ENCODE measurements around the gene LENG9. TPM values are rescaled to one million over a fixed set of nuclear protein-coding genes. Genes with fewer than 3 reads are reported as not detected.

Gene LENG9
- total RNA-seq, 1 donor, result 3.3 TPM

GRCh38 chr19:54489341-54489740 is 25.8 kb upstream of the LENG9 start:
- Histone ChIP-seq H3K27me3 (ENCODE audit: insufficient read depth, low read length) (peaks cover 50% of the 10 kb centered on the region), H3K4me1 (ENCODE audit: insufficient read depth, low read length) (no peaks in the 10 kb centered on the region), H3K4me3 (ENCODE audit: low read length) (no peak overlapping the region), H3K9me3 (ENCODE audit: low read depth, low read length) (no peaks in the 10 kb centered on the region)

GRCh38 chr19:54485851-54486250 is 22.3 kb upstream of the LENG9 start:
- Histone ChIP-seq H3K4me3 (ENCODE audit: low read length) (no peak overlapping the region), H3K4me1 (ENCODE audit: insufficient read depth, low read length) (peaks cover 17% of the 10 kb centered on the region), H3K27me3 (ENCODE audit: insufficient read depth, low read length) (peaks cover 51% of the 10 kb centered on the region), H3K9me3 (ENCODE audit: low read depth, low read length) (no peaks in the 10 kb centered on the region)

- no peak overlapping the region for H3K4me3 ChIP-seq (ENCODE audit: low read length)
- H3K9me3 ChIP-seq (ENCODE audit: low read depth, low read length), result no peaks in the 10 kb centered on the region
- peaks cover 30% of the 10 kb centered on the region for H3K4me1 ChIP-seq (ENCODE audit: insufficient read depth, low read length)
- peaks cover 40% of the 10 kb centered on the region for H3K27me3 ChIP-seq (ENCODE audit: insufficient read depth, low read length)
These were observed 20.9 kb upstream of the LENG9 start for GRCh38 chr19:54484451-54484850.

DNA sequence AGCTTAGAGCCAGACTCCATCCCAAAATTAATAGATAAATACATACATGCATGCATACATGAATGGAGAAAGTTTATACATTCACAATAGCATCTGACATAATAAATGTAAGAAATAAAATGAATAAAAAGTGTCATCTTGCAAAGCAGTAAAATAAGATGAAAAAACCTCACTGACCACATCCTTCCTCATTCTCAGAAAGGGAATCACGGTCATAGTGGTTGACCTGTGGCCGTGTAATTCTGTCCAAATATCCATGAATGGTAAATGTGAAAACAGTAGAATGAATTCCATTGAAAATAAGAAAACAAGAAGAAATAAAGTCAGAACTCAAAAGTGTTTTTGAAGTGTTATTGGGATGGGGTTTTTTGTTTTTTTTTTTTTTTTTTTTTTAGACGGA is 19.3 kb upstream of the LENG9 start:
- Histone ChIP-seq H3K4me1 (ENCODE audit: insufficient read depth, low read length) (peaks cover 30% of the 10 kb centered on the region), H3K27me3 (ENCODE audit: insufficient read depth, low read length) (peaks cover 44% of the 10 kb centered on the region), H3K9me3 (ENCODE audit: low read depth, low read length) (no peaks in the 10 kb centered on the region), H3K4me3 (ENCODE audit: low read length) (no peak overlapping the region)

GRCh38 chr19:54481326-54481930 is 17.9 kb upstream of the LENG9 start:
- peaks cover 56% of the 10 kb centered on the region for H3K27me3 ChIP-seq (ENCODE audit: insufficient read depth, low read length)
- H3K4me3 ChIP-seq (ENCODE audit: low read length), result no peak overlapping the region
- peaks cover 30% of the 10 kb centered on the region for H3K4me1 ChIP-seq (ENCODE audit: insufficient read depth, low read length)
- no peaks in the 10 kb centered on the region for H3K9me3 ChIP-seq (ENCODE audit: low read depth, low read length)

- Histone ChIP-seq H3K4me3 (ENCODE audit: low read length) (no peak overlapping the region), H3K4me1 (ENCODE audit: insufficient read depth, low read length) (peaks cover 30% of the 10 kb centered on the region), H3K27me3 (ENCODE audit: insufficient read depth, low read length) (peaks cover 46% of the 10 kb centered on the region), H3K9me3 (ENCODE audit: low read depth, low read length) (no peaks in the 10 kb centered on the region)
These were observed 16.5 kb upstream of the LENG9 start for GRCh38 chr19:54480051-54480450.

GRCh38 chr19:54478677-54479266 is 15.2 kb upstream of the LENG9 start:
- no peaks in the 10 kb centered on the region for H3K9me3 ChIP-seq (ENCODE audit: low read depth, low read length)
- H3K27me3 ChIP-seq (ENCODE audit: insufficient read depth, low read length), result peaks cover 45% of the 10 kb centered on the region
- peaks cover 30% of the 10 kb centered on the region for H3K4me1 ChIP-seq (ENCODE audit: insufficient read depth, low read length)
- no peak overlapping the region for H3K4me3 ChIP-seq (ENCODE audit: low read length)

DNA sequence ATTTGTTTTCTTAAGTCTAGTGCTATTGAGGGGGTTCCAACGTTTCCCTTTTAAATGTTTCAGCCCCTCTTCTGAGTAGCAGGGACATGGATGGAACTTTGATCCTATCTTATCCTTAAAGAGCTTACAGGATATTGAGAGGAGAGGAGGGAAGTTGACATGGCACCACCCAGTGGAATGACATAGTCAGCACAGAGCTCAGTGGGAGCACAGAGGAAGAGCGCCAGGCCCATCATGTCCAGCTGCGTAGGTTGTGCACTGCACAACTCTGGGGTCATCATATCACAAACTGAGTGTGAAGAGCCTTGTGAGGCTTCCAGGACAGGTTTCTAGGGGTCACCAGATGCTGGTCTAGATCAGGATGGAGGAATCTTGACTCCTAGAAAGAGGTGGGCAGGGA is 14.1 kb upstream of the LENG9 start:
- Histone ChIP-seq H3K9me3 (ENCODE audit: low read depth, low read length) (no peaks in the 10 kb centered on the region), H3K27me3 (ENCODE audit: insufficient read depth, low read length) (peaks cover 49% of the 10 kb centered on the region), H3K4me1 (ENCODE audit: insufficient read depth, low read length) (peaks cover 26% of the 10 kb centered on the region), H3K4me3 (ENCODE audit: low read length) (no peak overlapping the region)

GRCh38 chr19:54475706-54476105 is 12.1 kb upstream of the LENG9 start:
- no peak overlapping the region for H3K4me3 ChIP-seq (ENCODE audit: low read length)
- peaks cover 54% of the 10 kb centered on the region for H3K27me3 ChIP-seq (ENCODE audit: insufficient read depth, low read length)

GRCh38 chr19:54473892-54474372 is 10.4 kb upstream of the LENG9 start:
- peaks cover 11% of the 10 kb centered on the region for H3K4me1 ChIP-seq (ENCODE audit: insufficient read depth, low read length)
- H3K9me3 ChIP-seq (ENCODE audit: low read depth, low read length), result no peaks in the 10 kb centered on the region
- peaks cover 63% of the 10 kb centered on the region for H3K27me3 ChIP-seq (ENCODE audit: insufficient read depth, low read length)
- H3K4me3 ChIP-seq (ENCODE audit: low read length), result no peak overlapping the region

More at GRCh38 chr19:54475706-54476105, 12.1 kb upstream of the LENG9 start:
- Histone ChIP-seq H3K9me3 (ENCODE audit: low read depth, low read length) (no peaks in the 10 kb centered on the region), H3K4me1 (ENCODE audit: insufficient read depth, low read length) (peaks cover 22% of the 10 kb centered on the region)

DNA sequence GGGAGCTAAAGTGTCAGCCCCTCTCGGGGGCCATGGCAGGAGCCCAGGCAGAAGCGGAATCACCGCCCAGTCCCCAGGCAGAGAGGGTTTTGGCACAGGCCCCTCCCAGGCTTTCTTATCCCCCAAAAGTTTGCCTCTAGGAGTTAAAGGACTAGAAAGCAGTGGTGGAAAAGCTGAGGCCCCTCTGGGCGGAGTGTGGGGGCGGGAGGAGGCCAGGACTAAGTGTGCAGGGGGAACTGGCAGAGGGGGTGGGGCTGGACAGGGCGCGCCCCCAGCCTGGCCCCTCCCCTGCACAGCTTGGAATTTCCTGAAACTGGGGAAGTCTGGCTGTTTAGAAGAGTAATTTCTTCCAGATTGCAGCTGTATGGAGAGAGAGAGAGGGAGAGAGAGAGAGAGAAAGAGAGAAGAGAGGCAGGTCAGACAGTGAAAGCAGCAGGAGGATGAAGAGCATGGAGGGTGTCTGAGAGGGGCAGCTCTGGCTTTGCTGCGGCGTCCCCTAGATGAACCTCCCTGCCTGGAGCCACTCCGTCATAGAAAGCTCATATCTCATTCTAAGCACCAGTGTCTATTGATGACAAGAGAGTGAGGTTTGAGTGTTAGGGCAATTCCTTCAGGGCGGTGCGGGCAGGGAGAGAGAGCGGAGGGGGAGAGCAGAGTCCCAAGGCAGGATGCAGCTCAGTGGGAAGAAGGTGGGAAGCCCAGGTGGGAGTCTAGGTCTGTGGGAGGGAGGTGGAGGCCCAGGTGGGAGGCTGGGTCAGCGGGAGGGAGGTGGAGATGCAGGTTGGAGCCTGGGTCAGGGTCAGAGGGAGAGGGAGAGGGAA is 9.7 kb upstream of the LENG9 start, which contains the start of gene CDC42EP5:
Gene CDC42EP5 (minus strand): TSS at position 226 of the 821 bp plus-strand sequence. CDS start 7,749 bp downstream, outside the sequence.
- Histone ChIP-seq H3K4me1 (ENCODE audit: insufficient read depth, low read length) (peaks cover 11% of the 10 kb centered on the region), H3K4me3 (ENCODE audit: low read length) (no peak within 1 kb of the TSS), H3K9me3 (ENCODE audit: low read depth, low read length) (no peaks in the 10 kb centered on the region), H3K27me3 (ENCODE audit: insufficient read depth, low read length) (peaks cover 59% of the 10 kb centered on the region)

DNA sequence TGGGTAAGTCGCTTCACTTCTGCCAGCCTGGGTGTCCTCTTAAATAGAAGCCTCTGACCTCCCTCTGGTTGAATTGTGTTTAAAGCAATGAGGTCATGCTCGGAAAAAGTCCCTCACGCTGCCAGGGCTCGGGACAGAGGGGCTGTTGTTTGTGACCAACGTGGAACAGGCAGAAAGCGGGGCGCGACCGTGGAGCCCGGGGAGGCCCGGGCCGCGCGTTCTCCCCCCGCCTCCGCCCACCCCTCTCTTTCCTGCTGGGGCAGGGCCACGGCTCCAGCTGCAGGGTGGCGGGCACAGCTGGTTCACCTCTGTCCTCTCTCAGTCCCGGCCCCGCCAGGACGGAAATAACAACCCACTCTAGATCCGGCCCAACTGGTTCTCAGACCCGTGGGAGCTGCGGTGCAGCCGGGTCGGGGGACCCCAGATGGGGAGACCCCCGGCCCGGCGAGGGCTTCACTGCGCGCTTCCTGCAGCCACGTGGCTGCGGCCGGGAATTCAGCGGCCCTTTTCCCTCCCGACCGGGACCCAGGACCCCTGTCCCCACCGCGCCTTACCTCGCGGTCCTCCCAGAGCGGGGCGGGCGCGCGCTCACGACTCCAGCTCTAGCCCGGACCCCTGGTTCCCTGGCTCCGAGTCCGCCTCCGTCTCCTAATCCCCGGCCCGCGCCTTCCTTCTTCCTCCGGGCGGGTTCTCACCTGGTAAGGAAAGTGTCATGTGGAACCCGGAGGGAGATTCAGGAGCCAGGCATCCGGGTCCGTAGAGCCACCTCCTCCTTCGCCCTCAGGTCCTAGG is 7.6 kb upstream of the LENG9 start:
- no peaks in the 10 kb centered on the region for H3K9me3 ChIP-seq (ENCODE audit: low read depth, low read length)
- H3K4me3 ChIP-seq (ENCODE audit: low read length), result no peak overlapping the region
- peaks cover 11% of the 10 kb centered on the region for H3K4me1 ChIP-seq (ENCODE audit: insufficient read depth, low read length)
- H3K27me3 ChIP-seq (ENCODE audit: insufficient read depth, low read length), result peaks cover 48% of the 10 kb centered on the region

DNA sequence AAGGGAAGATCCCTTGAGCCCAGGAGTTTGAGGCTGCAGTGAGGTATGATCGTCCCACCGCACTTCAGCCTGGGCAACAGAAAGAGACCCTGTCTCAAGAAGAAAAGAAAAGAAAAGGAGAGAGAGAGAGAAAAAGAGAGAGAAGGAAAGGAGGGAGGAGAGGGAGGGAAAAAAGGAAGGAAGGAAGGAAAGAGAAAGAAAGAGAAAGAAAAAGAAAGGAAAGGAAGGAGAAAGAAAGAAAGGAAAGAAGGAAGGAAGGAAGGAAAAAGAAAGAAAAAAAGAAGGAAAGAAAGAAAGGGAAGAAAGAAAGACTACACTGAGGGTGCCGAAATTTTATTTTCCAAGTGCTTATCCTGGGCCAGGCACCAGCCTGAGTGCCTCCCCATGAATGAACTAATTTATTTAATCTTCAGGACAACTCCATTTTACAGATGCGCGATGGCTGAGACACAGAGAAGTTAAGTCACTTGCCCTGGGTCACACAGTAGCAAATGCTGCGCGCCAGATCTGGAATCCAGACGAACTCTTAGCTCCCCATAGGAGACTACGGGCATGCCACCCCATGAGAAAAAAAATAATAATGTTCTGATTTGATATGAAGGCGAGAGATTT is 6.8 kb upstream of the LENG9 start:
- peaks cover 48% of the 10 kb centered on the region for H3K27me3 ChIP-seq (ENCODE audit: insufficient read depth, low read length)
- H3K4me1 ChIP-seq (ENCODE audit: insufficient read depth, low read length), result peaks cover 11% of the 10 kb centered on the region
- no peaks in the 10 kb centered on the region for H3K9me3 ChIP-seq (ENCODE audit: low read depth, low read length)
- no peak overlapping the region for H3K4me3 ChIP-seq (ENCODE audit: low read length)

- Histone ChIP-seq H3K27me3 (ENCODE audit: insufficient read depth, low read length) (peaks cover 43% of the 10 kb centered on the region), H3K4me3 (ENCODE audit: low read length) (no peak overlapping the region), H3K4me1 (ENCODE audit: insufficient read depth, low read length) (peaks cover 15% of the 10 kb centered on the region), H3K9me3 (ENCODE audit: low read depth, low read length) (no peaks in the 10 kb centered on the region)
These were observed 5.9 kb upstream of the LENG9 start for GRCh38 chr19:54469496-54469934.

All from mononuclear cell (primary cell).